Measurements from ENCODE around the gene SMR3B.

The SMR3B gene

DNA sequence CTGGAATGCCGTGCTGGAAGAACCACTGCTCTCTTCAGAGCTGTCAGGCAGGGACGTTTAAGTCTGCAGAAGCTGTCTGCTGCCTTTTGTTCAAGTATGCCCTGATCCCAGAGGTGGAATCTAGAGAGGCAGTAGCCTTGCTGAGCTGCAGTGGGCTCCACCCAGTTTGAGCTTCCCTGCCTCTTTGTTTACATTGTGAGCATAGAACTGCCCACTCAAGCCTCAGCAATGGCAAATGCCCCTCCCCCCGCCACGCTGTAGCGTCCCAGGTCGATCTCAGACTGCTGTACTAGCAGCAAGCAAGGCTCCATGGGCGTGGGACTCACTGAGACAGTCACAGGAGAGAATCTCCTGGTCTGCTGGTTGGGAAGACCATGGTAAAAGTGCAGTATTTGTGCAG is 54.3 kb downstream of the SMR3B start:
- H3K4me3 ChIP-seq (ENCODE audit: low read length) = no peak overlapping the region
- no peak for DNase-seq (ENCODE audit: low read depth, low spot score)
